Activated effector memory CD4-positive, alpha-beta T cell treated with anti-CD3 and anti-CD28 coated beads, Interleukin-2, amount 50 U/mL, for 16 hours (primary cell): ENCODE measurements around the gene EIF4A3.

Source experiments
- DNase-seq: peaks from one replicate; pipeline ENCODE4 v3.0.0-alpha.2; 2020

The EIF4A3 gene

DNA sequence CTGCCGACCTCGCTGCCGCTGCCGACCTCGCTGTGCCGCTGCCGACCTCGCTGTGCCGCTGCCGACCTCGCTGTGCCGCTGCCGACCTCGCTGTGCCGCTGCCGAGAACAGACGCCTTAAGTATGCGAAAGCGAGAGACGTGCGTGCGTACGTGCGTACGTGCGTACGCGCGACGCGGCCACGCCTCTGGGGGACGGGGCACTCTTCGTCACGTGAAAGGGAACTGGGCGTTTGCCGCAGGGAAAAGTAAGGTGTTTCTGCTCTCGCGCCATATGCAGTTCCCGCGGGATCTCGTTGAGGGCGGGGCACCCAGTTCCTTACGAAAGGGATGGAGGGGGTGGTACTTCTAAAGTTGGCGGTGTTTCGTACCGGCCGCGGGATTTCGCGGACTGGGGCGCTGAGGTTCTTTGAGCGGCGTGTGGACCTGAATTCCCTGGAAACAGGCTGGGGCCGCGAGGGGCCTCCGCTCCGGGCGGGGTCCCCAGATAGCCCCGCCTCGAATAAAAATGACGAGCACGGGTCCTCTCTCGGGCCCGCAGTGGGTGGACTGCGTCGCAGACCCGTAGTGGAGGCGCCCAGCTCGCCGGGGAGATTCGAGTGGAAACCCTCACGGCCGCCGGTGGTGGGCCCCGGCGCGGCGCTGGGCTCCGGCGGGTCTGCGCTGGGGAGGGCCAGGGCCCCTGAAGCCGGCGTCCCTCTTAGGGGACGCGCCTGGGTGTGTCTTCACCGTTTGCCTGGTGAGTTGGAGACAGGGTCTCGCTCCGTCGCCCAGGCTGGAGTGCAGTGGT is at the start of gene EIF4A3:
EIF4A3 (minus strand) TSS at position 94 of the 788 bp plus-strand sequence. CDS start 167 bp downstream, outside the sequence.
- DNase-seq = peak; percentile 98

DNA sequence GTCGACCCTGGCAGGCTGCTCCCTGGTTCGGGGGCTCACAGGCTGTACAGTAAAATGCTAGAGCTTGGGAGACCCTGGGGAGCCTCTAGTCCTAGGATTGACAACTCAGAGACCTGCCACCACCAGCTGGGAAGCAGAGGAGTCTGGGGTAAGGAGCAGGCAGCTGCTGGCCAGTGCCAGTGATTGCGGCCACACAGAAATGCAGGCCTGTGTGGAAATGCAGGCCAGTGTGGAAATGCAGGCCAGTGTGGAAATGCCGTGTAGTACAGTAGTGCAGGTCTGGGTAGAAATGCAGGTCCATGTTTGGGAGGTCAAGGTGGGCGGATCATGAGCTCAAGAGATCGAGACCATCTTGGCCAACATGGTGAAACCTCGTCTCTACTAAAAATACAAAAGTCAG is 49.7 kb upstream of the EIF4A3 start:
- no peak for DNase-seq

GRCh38 chr17:80195671-80196529 is 49.0 kb upstream of the EIF4A3 start:
- DNase-seq = peak; percentile 88

DNA sequence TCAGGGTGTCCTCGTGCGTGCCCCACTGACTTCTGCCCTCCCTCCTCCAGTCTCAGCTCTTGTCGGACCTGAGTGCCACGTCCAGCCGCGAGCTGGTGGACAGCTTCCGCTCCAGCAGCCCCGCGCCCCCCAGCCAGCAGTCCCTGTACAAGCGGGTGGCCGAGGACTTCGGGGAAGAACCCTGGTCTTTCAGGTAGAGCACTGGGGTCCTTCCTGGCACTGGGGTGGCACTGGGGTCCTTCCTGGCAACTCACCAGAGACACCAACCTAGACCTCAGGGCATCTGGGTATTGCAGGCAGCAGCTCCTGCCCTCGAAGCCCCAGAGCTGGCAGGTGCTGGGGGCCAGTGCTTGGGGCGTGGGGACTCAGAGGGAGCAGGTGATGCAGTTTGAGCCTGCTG is 48.2 kb upstream of the EIF4A3 start:
- DNase-seq = no peak

- DNase-seq = no peak
These were observed 45.1 kb upstream of the EIF4A3 start for GRCh38 chr17:80191865-80192661.

GRCh38 chr17:80191192-80191591 is 44.3 kb upstream of the EIF4A3 start:
- no peak for DNase-seq

- DNase-seq = no peak
These were observed 43.8 kb upstream of the EIF4A3 start for GRCh38 chr17:80190716-80191115.

DNA sequence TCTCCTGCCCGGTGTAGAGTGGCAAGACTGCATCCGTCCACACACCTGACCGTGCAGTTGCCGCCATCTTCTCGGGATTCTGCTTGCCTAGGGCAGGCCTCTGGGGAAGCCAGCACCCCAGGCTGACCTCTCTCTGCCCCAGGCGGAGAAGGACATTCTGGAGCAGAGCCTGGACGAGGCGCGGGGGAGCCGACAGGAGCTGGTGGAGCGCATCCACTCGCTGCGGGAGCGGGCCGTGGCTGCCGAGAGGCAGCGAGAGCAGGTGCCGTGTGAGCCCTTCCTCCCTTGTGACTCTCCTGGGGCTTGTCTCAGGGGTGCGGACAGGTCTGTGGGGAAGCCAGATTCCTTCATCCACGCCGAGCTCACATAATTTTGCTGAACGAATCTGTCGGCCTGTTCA is 42.7 kb upstream of the EIF4A3 start:
- no peak for DNase-seq

DNA sequence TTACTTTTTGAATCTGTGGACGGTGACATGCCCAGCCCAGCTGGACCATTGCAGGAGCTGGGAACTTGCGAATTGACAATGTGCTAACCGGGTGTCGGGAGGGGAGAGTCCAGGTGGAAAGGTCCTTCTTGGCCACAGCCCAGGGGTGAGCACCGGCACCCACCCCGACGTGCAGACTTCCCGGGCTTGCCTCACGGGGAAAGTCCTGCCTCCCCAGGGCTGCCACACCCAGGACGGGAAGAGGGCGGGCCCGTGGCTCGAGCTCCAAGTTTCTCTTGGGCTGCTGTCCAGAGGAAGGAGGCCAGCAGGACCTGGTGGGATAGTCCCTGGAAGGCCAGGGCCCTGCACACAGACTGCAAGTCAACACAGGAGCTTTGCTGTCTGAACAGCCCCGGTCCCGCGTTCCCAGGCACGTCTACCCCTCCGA is 40.6 kb upstream of the EIF4A3 start:
- no peak for DNase-seq

DNA sequence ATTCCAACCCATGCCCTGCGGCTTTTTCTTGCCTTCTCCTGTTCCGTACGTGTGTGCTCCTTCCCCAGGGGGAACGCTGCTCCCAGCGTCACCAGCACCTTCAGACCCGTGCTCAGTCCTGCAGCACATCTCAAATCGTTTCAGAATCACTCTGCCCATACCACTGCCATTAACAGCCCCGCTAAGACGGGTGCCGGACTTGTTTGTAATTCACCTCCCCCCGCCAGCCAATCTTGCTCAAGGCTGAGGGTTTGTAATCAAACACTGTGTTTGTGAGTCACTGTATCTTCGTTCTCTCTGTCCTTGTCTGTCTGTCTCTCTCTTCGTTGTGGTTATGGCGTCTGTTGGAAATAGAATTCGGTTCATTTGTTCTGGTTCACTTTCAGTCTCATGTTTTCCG is 40.2 kb upstream of the EIF4A3 start:
- DNase-seq = no peak

GRCh38 chr17:80185968-80186367 is 39.0 kb upstream of the EIF4A3 start:
- DNase-seq = no peak

- DNase-seq = no peak
These were observed 37.4 kb upstream of the EIF4A3 start for GRCh38 chr17:80184423-80184714.

DNA sequence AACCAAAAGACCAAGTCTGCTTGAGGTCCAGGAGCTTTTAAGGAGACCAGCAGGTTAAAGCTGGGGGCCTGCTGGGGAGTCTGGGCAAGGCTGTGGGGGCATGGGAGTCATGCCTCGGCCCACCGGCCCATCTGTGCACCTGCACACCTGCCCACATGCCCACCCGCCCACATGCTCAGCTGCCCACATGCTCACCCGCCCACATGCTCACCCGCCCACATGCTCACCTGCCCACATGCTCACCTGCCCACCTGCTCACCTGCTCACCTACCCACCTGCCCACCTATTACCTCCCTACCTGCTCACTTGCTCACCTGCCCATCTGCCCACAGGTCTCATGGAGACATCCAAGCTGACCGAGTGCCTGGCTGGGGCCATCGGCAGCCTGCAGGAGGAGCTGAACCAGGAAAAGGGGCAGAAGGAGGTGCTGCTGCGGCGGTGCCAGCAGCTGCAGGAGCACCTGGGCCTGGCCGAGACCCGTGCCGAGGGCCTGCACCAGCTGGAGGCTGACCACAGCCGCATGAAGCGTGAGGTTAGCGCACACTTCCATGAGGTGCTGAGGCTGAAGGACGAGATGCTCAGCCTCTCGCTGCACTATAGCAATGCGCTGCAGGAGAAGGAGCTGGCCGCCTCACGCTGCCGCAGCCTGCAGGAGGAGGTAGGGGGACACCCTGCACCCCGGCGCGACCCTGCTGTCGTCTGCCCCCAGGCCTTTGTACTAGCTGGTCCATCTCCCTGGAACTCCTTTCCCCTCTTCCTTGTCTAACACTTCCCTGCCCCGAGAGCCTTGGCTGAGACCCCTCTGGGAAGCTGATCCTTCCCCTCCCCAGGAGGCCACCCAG is 36.9 kb upstream of the EIF4A3 start:
- no peak for DNase-seq

DNA sequence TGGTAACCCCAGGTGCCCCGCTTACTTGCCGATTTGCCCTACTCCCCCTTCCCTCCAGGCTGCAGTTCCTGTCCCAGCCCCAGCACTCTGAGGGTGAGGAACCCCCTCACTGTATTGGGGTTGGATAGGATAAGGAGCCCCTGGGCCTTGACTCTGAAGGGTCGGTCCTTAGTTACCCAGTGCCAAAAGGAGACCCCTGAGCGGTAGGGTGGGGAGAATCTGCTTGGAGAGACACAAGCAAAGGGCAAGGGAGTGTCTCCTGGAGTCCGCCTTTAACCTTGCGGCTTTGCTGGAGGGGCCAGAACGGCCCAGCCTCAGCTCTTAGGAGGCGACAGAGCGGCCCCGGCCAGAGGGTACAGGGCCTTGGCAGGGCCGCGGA is 35.9 kb upstream of the EIF4A3 start:
- no peak for DNase-seq

DNA sequence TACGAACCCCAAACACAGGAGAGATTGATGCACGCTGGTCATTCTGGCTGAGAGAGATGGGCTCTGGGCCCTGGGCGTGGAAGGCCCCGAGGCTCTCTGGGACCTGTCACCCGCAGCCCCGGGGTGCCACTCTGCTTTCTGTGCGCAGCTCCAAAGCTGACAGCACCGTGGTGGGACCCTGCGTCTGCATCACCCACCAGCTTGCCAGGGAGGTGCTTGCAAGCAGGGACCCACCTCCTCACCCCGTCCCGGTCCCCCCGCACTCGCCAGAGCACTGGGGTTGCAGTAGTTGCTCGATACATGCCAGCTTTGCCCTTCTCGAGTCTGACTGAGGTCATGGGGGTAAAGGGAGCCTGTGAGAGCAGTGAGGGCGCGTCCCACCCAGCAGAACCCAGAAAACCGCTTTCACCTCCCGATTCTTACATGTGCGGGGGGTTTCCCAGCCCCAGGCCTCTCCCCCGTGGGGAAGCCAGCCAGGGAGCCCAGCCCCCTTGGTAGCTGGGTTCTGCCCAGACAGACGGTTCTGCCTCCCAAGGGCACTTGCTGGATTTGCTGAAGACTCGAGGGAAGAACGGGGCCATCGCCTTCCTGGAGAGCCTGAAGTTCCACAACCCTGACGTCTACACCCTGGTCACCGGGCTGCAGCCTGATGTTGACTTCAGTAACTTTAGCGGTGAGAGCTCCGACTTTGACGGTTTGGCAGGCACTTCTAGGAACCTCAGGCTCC is 35.4 kb upstream of the EIF4A3 start:
- no peak for DNase-seq

GRCh38 chr17:80181431-80181830 is 34.5 kb upstream of the EIF4A3 start:
- no peak for DNase-seq

GRCh38 chr17:80180192-80180591 is 33.3 kb upstream of the EIF4A3 start:
- DNase-seq = no peak

DNA sequence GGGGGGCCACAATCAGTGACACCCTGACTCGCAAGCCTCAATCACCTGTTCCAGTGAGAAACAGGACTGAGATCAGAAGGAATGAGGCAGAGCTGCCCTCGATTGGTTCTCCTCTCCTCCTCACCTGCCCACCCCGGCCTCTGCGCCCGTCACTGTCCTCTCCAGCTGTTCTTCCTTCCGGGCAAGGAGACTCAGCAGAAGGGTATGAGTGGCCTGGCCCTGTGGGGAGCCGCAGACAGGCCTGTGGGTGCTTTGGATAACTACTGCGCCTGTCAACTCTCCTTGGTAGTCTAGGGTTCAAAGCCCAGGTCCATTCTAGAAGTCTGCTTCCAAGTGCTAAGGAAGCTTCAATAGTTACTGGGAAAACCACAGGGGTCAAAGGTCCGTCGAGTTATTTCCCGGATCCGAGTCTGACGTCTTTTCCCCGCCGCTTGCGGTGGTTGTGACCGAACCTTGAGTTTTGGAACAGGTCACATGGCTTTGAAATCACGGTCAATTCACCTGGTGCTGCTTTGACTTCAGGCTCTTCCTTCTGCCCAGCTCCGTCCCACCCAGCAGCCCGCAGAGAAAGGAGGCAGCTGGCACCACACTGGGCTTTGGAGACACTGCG is 31.2 kb upstream of the EIF4A3 start:
- no peak for DNase-seq

- DNase-seq = no peak
These were observed 29.8 kb upstream of the EIF4A3 start for GRCh38 chr17:80176757-80177156.

DNA sequence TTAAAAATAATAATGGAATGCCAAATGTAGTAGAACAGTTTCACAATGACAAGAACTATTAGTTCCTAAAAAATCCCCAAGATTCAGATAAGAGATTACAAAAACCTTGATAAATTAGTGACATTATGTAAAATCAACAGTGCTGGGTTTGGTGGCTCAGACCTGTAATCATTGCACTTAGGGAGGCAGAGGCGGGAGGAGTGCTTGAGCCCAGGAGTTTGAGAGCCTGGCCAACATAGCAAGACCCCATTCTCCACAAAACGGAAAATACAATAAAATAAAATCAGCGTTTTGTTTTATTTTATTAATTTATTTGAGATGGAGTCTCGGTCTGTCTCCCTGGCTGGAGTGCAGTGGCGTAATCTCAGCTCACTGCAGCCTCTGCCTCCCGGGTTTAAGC is 27.0 kb upstream of the EIF4A3 start:
- DNase-seq = no peak

GRCh38 chr17:80173126-80173525 is 26.2 kb upstream of the EIF4A3 start:
- DNase-seq = no peak
